ENCODE data around the gene GALM.
"Not testable (repeated sequence)": the region's sequence is repeated elsewhere in the genome, so short reads cannot be mapped to it uniquely, and the experiment has no call there.

GALM gene

DNA sequence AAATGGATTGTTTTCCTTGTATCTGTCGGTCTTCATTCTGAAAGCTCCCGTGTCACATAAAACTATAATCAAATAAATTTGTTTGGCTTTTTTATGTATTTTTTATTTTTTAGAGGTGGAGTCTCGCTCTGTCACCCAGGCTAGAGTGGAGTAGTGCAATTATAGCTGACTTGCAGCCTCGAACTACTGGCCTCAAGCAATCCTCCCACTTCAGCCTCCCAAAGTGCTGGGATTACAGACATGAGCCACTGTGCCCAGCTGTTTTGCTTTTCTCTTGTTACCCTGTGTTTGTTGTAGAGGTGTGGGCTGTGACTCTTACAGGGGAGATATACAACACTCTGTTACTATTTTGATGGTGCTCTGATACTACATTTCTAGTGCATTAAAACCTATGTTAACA is 2.2 kb downstream of the GALM start:
- DNase-seq (ENCODE audit: low read depth): no peak
- no peak overlapping the region for H3K4me3 ChIP-seq (ENCODE audit: low read depth, low read length)
- TF ChIP-seq, protein P1, sequence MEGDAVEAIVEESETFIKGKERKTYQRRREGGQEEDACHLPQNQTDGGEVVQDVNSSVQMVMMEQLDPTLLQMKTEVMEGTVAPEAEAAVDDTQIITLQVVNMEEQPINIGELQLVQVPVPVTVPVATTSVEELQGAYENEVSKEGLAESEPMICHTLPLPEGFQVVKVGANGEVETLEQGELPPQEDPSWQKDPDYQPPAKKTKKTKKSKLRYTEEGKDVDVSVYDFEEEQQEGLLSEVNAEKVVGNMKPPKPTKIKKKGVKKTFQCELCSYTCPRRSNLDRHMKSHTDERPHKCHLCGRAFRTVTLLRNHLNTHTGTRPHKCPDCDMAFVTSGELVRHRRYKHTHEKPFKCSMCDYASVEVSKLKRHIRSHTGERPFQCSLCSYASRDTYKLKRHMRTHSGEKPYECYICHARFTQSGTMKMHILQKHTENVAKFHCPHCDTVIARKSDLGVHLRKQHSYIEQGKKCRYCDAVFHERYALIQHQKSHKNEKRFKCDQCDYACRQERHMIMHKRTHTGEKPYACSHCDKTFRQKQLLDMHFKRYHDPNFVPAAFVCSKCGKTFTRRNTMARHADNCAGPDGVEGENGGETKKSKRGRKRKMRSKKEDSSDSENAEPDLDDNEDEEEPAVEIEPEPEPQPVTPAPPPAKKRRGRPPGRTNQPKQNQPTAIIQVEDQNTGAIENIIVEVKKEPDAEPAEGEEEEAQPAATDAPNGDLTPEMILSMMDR (IDR thresholded peaks at IDR 0.05; ENCODE audit: low read depth, low read length, missing control alignments): no peak

- TF ChIP-seq, protein P1 (IDR thresholded peaks at IDR 0.05; ENCODE audit: low read depth, low read length, missing control alignments): no peak
- DNase-seq (ENCODE audit: low read depth): no peak
- H3K4me3 ChIP-seq (ENCODE audit: low read depth, low read length): no peak overlapping the region
Measured at GRCh38 chr2:38668779-38669479, 3.0 kb downstream of the GALM start.

GRCh38 chr2:38671303-38671702 is 5.4 kb downstream of the GALM start:
- H3K4me3 ChIP-seq (ENCODE audit: low read depth, low read length): no peak overlapping the region
- no peak for DNase-seq (ENCODE audit: low read depth)
- TF ChIP-seq, protein P1 (IDR thresholded peaks at IDR 0.05; ENCODE audit: low read depth, low read length, missing control alignments): no peak

- TF ChIP-seq, protein P1 (IDR thresholded peaks at IDR 0.05; ENCODE audit: low read depth, low read length, missing control alignments): no peak
- DNase-seq (ENCODE audit: low read depth): no peak
- H3K4me3 ChIP-seq (ENCODE audit: low read depth, low read length): no peak overlapping the region
Measured at GRCh38 chr2:38671946-38672345, 6.0 kb downstream of the GALM start.

DNA sequence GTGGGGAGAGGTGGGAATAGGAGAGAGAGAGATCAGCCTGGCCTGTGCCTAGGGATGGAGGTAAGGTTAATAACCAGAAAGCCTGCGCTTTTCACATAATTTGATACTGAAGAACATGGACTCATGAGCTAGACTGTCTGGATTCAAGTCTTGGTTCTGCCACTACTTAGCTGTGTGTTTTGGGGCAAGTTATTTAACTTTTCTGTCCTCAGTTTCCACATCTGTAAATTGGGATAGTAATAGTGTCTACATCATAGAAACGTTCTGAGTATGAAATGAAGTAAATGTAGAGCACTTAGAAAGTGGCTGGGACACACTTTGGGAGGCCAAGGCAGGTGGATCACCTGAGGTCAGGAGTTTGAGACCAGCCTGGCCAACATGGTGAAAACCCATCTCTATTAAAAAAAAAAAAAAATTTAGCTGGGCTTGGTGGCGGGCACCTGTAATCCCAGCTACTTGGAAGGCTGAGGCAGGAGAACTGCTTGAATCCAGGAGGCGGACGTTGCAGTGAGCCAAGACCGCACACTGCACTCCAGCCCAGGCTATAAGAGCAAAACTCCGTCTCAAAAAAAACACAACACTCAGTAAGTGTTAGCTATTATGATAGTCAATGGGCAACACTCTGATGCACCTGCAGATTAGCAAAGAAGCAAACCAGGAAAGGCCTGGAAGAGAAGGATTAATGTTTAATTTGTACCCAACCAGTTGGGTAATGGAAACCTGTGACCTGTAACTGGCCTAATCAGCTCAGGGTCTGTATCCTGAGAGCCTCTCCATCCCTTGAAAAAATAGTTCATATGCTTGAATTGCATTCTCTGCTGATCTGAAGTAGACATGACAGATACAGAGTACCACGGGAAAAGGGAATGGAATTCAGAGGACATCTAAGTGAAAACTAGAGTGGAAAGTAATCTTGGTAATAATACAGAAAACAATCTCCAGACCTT is 6.8 kb downstream of the GALM start:
- H3K4me3 ChIP-seq (ENCODE audit: low read depth, low read length): no peak overlapping the region
- TF ChIP-seq, protein P1 (IDR thresholded peaks at IDR 0.05; ENCODE audit: low read depth, low read length, missing control alignments): no peak
- no peak for DNase-seq (ENCODE audit: low read depth)

DNA sequence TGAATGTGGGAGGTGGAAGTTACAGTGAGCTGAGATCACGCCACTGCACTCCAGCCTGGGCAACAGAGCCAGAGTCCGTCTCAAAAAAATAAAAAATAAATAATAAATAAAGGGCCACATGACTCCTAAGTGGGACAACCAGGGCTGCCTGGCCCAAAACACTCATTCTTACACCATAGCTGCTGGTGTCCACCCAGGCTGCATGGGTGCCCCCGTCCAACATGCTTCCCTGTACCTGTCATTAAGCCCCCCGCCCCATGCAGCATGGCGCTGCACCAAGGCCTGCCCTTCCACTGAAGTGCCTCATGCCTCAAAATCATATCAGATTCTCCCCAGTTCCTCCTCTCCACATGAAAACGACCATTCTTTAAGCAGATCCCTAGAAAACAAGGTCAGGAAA is 10.8 kb downstream of the GALM start:
- H3K4me3 ChIP-seq (ENCODE audit: low read depth, low read length): no peak overlapping the region
- TF ChIP-seq, protein P1 (IDR thresholded peaks at IDR 0.05; ENCODE audit: low read depth, low read length, missing control alignments): no peak
- DNase-seq (ENCODE audit: low read depth): no peak

- not testable (repeated sequence) for H3K4me3 ChIP-seq (ENCODE audit: low read depth, low read length); DNase-seq (ENCODE audit: low read depth)
Measured at GRCh38 chr2:38680868-38681267, 15.0 kb downstream of the GALM start.
